A673 (cell line): Measurements from ENCODE around the gene RTN4. TPM values are rescaled to one million over a fixed set of nuclear protein-coding genes. Genes with fewer than 3 reads are reported as not detected.

ENCODE experiments used
- BruUV-seq: library from RNA; stranded (reverse); fragments of 400-500 nt; replicated peaks from 2 replicates; lab custom pipeline; 2021; lab: Mats Ljungman, UMichigan
- CTCF ChIA-PET: fragments of 300-600 bp; sonication (Branson Sonifier 250); formaldehyde crosslinking; loops from one replicate; lab custom pipeline; 2022; ENCODE audit warnings: antibody characterized with exemption; lab: Charles Lee
- POLR2A ChIA-PET: fragments of 300-600 bp; sonication (Branson Sonifier 250); formaldehyde crosslinking; loops from one replicate; lab custom pipeline; 2022; ENCODE audit warnings: antibody characterized with exemption; ENCODE audit not compliant: low non-redundant PET; lab: Charles Lee
- DNase-seq: peaks from one replicate; pipeline ENCODE4 v3.0.0-alpha.2; 2015; ENCODE audit warnings: low spot score
- H3K27ac ChIP-seq: fragments of 200-600 bp; sonication (generic); 2 replicates; pipeline ENCODE4 v1.5.1; 2016; ENCODE audit warnings: mixed run types, low read depth, mild to moderate bottlenecking, mixed read lengths, antibody characterized with exemption, low read length; ENCODE audit not compliant: poor library complexity, severe bottlenecking
- H3K27me3 ChIP-seq: fragments of 200-600 bp; sonication (generic); replicated peaks from 2 replicates; pipeline ENCODE4 v1.6.1; 2017; ENCODE audit warnings: mixed run types, low read depth, mild to moderate bottlenecking, mixed read lengths, antibody characterized with exemption, low read length; ENCODE audit not compliant: insufficient read depth, poor library complexity
- H3K36me3 ChIP-seq: fragments of 200-600 bp; sonication (generic); 2 replicates; pipeline ENCODE4 v1.6.1; 2016; ENCODE audit warnings: mixed run types, mild to moderate bottlenecking, mixed read lengths, antibody characterized with exemption, low read length; ENCODE audit not compliant: insufficient read depth, poor library complexity, severe bottlenecking
- H3K4me1 ChIP-seq: fragments of 200-600 bp; sonication (generic); 2 replicates; pipeline ENCODE4 v1.6.1; 2017; ENCODE audit warnings: mixed run types, mild to moderate bottlenecking, mixed read lengths, antibody characterized with exemption, low read length; ENCODE audit not compliant: insufficient read depth, poor library complexity, severe bottlenecking
- H3K4me3 ChIP-seq: fragments of 200-600 bp; sonication (generic); 2 replicates; pipeline ENCODE4 v1.5.1; 2016; ENCODE audit warnings: low read depth, mixed run types, mild to moderate bottlenecking, mixed read lengths, low read length; ENCODE audit not compliant: poor library complexity, severe bottlenecking
- H3K9me3 ChIP-seq: fragments of 200-600 bp; sonication (generic); 2 replicates; pipeline ENCODE4 v1.6.1; 2016; ENCODE audit warnings: mixed run types, low read depth, mild to moderate bottlenecking, mixed read lengths, antibody characterized with exemption, low read length; ENCODE audit not compliant: poor library complexity, severe bottlenecking
- EZH2 ChIP-seq: fragments of 200-600 bp; sonication (generic); IDR thresholded peaks from 2 replicates; pipeline ENCODE4 v1.6.1; 2017; ENCODE audit warnings: borderline replicate concordance, low read depth, mild to moderate bottlenecking, mixed read lengths, antibody characterized with exemption, low read length; ENCODE audit not compliant: poor library complexity, severe bottlenecking
- intact Hi-C: fragments of 100-400 bp; cut with micrococcal nuclease; formaldehyde crosslinking; loops from one replicate; pipeline ENCODE4 v1.10.0; 2022; ENCODE audit not compliant: unreplicated experiment
- total RNA-seq: library from RNA; stranded (reverse); gene quantifications from 2 replicates; pipeline ENCODE4 v1.2.3, GENCODE V29; 2021
- TF ChIP-seq, protein P1 (sequence below): fragments of 300-800, 200-600 bp; sonication (generic); conservative IDR thresholded peaks from 2 replicates; pipeline ENCODE4 v1.5.1; 2017; ENCODE audit warnings: low read depth, mild to moderate bottlenecking, antibody characterized with exemption, low read length, moderate library complexity, mixed read lengths

The RTN4 gene
- total RNA-seq, 1 experiment from 2014 or later = 275 TPM

DNA sequence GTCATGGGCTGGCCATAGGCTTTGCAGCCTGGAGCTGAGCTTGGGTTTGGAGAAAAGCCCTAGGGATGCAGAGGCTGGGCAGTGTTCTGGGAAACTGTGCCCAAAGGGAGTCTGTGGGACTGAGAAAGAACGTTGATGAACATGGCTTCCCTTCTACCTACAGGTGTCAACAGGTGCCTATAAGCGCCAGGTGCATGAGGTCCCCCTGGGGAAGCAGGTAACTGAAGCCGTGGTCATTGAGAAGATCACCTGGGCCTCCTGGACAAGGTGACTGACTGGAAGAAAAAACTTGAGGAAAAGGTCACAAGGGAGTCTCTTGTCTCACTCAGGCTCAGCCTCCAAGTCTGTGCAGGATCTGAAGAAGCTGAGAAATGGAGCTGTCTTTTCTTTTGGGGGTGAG, 83.4 kb downstream of the RTN4 start:
- ChIA-PET CTCF (no interaction called here), POLR2A (no interaction called here)
- TF ChIP-seq, protein P1, sequence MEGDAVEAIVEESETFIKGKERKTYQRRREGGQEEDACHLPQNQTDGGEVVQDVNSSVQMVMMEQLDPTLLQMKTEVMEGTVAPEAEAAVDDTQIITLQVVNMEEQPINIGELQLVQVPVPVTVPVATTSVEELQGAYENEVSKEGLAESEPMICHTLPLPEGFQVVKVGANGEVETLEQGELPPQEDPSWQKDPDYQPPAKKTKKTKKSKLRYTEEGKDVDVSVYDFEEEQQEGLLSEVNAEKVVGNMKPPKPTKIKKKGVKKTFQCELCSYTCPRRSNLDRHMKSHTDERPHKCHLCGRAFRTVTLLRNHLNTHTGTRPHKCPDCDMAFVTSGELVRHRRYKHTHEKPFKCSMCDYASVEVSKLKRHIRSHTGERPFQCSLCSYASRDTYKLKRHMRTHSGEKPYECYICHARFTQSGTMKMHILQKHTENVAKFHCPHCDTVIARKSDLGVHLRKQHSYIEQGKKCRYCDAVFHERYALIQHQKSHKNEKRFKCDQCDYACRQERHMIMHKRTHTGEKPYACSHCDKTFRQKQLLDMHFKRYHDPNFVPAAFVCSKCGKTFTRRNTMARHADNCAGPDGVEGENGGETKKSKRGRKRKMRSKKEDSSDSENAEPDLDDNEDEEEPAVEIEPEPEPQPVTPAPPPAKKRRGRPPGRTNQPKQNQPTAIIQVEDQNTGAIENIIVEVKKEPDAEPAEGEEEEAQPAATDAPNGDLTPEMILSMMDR = no peak
- no peak for TF ChIP-seq EZH2
- BruUV-seq = no TSS peak
- Histone ChIP-seq H3K4me3 (no peak overlapping the region), H3K36me3 (peaks cover 17% of the 10 kb centered on the region), H3K27me3 (no peaks in the 10 kb centered on the region), H3K9me3 (no peaks in the 10 kb centered on the region), H3K4me1 (peaks cover 33% of the 10 kb centered on the region), H3K27ac (peak overlapping the region; percentile 83)
- intact Hi-C loops = no loop called here
- DNase-seq = no peak

- TF ChIP-seq, protein P1 = no peak
- TF ChIP-seq EZH2 = no peak
- ChIA-PET POLR2A (no interaction called here), CTCF (interaction anchor here (1.2 kb wide), 1 partner anchor 66 kb away, joined by 3 read pairs; no protein-coding TSS in a partner anchor)
- BruUV-seq = no TSS peak
- DNase-seq = no peak
- Histone ChIP-seq H3K4me3 (no peak overlapping the region), H3K36me3 (peaks cover 11% of the 10 kb centered on the region), H3K4me1 (peaks cover 33% of the 10 kb centered on the region), H3K9me3 (no peaks in the 10 kb centered on the region), H3K27me3 (no peaks in the 10 kb centered on the region), H3K27ac (peak overlapping the region; percentile 83)
- intact Hi-C loops = no loop called here
Measured at GRCh38 chr2:54966165-54966832, 84.0 kb downstream of the RTN4 start.

- intact Hi-C loops = no loop called here
- H3K27me3 ChIP-seq = no peaks in the 10 kb centered on the region
- H3K9me3 ChIP-seq = no peaks in the 10 kb centered on the region
- TF ChIP-seq, protein P1 = no peak
- H3K36me3 ChIP-seq = peaks cover 4% of the 10 kb centered on the region
- BruUV-seq = no TSS peak
- H3K4me1 ChIP-seq = peaks cover 33% of the 10 kb centered on the region
- DNase-seq = peak; percentile 93
- ChIA-PET POLR2A (interaction anchor here (0.6 kb wide), 1 partner anchor 28 kb away, joined by 3 read pairs; no protein-coding TSS in a partner anchor), CTCF (interaction anchor here (1.2 kb wide), 1 partner anchor 66 kb away, joined by 3 read pairs; no protein-coding TSS in a partner anchor)
- peak overlapping the region; percentile 83 for H3K27ac ChIP-seq
- H3K4me3 ChIP-seq = peak overlapping the region; percentile 16
Measured at GRCh38 chr2:54965425-54965824, 84.8 kb downstream of the RTN4 start.
